ENCODE data around the gene MRO. TPM values are rescaled to one million over a fixed set of nuclear protein-coding genes. Genes with fewer than 3 reads are reported as not detected.

The MRO gene
- total and polyA plus RNA-seq, 10 of the 15 experiments (the other 5 are each of a cell fraction or from before 2014, with no cell fraction given) = 0.11 to 0.18 TPM; not detected in 8

- Histone ChIP-seq H3K4me3 (no peak overlapping the region), H3K9ac (ENCODE audit: control insufficient read depth, insufficient read depth, low read length) (no peak overlapping the region), H3K27ac (ENCODE audit: control insufficient read depth, insufficient read depth) (no peak overlapping the region), H3K4me2 (ENCODE audit: control insufficient read depth, insufficient read depth) (no peak overlapping the region), H3K27me3 (replicated peaks in 1 of 2; ENCODE audit: control insufficient read depth in 2 of 2, insufficient read depth in 2 of 2, low read length in 1 of 2) (no peaks in the 10 kb centered on the region), H3K4me1 (ENCODE audit: control insufficient read depth, insufficient read depth, low read length) (no peaks in the 10 kb centered on the region), H3K9me3 (replicated peaks; ENCODE audit: control insufficient read depth, insufficient read depth, low read length) (no peaks in the 10 kb centered on the region), H4K20me1 (ENCODE audit: control insufficient read depth, insufficient read depth) (no peaks in the 10 kb centered on the region), H3K79me2 (ENCODE audit: control insufficient read depth, insufficient read depth, low read length) (no peaks in the 10 kb centered on the region), H3K36me3 (ENCODE audit: control insufficient read depth in 2 of 2, insufficient read depth in 2 of 2, low read length in 1 of 2) (no peaks in the 10 kb centered on the region), H2AFZ (ENCODE audit: control insufficient read depth, low read depth, low read length) (no peak overlapping the region)
- 63% methylated on average over 5 of the region's 7 CpGs for WGBS (ENCODE audit: insufficient coverage, insufficient replicate concordance, low lambda C conversion rate, missing lambda C conversion rate)
- ChIA-PET POLR2A (no interaction called here), CTCF (no interaction called here), SMC1A (ENCODE audit: uncharacterized antibody, unreplicated experiment) (interaction anchor here (0.5 kb wide), 1 partner anchor 16 kb away, joined by 3 read pairs; no protein-coding TSS in a partner anchor), RAD21 (ENCODE audit: unreplicated experiment) (no interaction called here)
- ATAC-seq (no peak), FAIRE-seq (no peak), DNase-seq (ENCODE audit: low read depth, low spot score) (no peak)
- in situ Hi-C loops (cut with MboI) (no loop called here), intact Hi-C loops (cut with micrococcal nuclease; ENCODE audit: unreplicated experiment) (no loop called here)
- TF ChIP-seq ZBED1 (IDR thresholded peaks at IDR 0.05; ENCODE audit: borderline replicate concordance) (no peak), IRF5 (IDR thresholded peaks at IDR 0.05; ENCODE audit: borderline replicate concordance) (no peak), PBX3 (IDR thresholded peaks at IDR 0.05; ENCODE audit: insufficient replicate concordance, low read depth, low read length) (no peak), GATAD2B (conservative IDR thresholded peaks at IDR 0.05; ENCODE audit: low read depth) (no peak), TAF1 (IDR thresholded peaks at IDR 0.05; ENCODE audit: borderline replicate concordance, low read depth, low read length) (no peak), SPI1 (IDR thresholded peaks at IDR 0.05; ENCODE audit: borderline replicate concordance, insufficient read depth, low read depth, low read length) (no peak), POLR2AphosphoS2 (IDR thresholded peaks at IDR 0.05; ENCODE audit: low read depth, low read length) (no peak), MLLT1 (IDR thresholded peaks at IDR 0.05) (no peak), WRNIP1 (IDR thresholded peaks at IDR 0.05; ENCODE audit: borderline replicate concordance, low read depth, low read length) (no peak), RAD21 (IDR thresholded peaks at IDR 0.05; ENCODE audit: insufficient read depth, low read depth, low read length) (no peak), SIN3A (IDR thresholded peaks at IDR 0.05; ENCODE audit: low read depth, low read length) (no peak), BRCA1 (IDR thresholded peaks at IDR 0.05; ENCODE audit: low read depth, low read length) (no peak), ATF3 (IDR thresholded peaks at IDR 0.05; ENCODE audit: borderline replicate concordance, extremely low read depth, low read depth, low read length) (no peak), RUNX3 (IDR thresholded peaks at IDR 0.05; ENCODE audit: low read length) (no peak), BCLAF1 (IDR thresholded peaks at IDR 0.05) (no peak)
- no TSS peak for BruUV-seq (replicated peaks)
Observed at GRCh38 chr18:50848061-50848551, 28.3 kb upstream of the MRO start.
